IPS DF 4.7 (cell line): ENCODE measurements around the gene MED27.
"Not testable (repeated sequence)": the region's sequence is repeated elsewhere in the genome, so short reads cannot be mapped to it uniquely, and the experiment has no call there.

ENCODE experiments used
- DNase-seq: peaks from one replicate; pipeline ENCODE4 v3.0.0-alpha.2; 2013; ENCODE audit warnings: low spot score; ENCODE audit errors: extremely low read depth

MED27 gene

GRCh38 chr9:131926360-131926922, 153.2 kb downstream of the MED27 start:
- no peak for DNase-seq

GRCh38 chr9:131925677-131926177, 153.9 kb downstream of the MED27 start:
- no peak for DNase-seq

- DNase-seq, result no peak
These were observed 155.9 kb downstream of the MED27 start for GRCh38 chr9:131923766-131924165.

- no peak for DNase-seq
These were observed 156.5 kb downstream of the MED27 start for GRCh38 chr9:131923132-131923671.

GRCh38 chr9:131921635-131922034, 158.0 kb downstream of the MED27 start:
- not testable (repeated sequence) for DNase-seq

- no peak for DNase-seq
These were observed 160.5 kb downstream of the MED27 start for GRCh38 chr9:131919216-131919615.

GRCh38 chr9:131918481-131918880, 161.2 kb downstream of the MED27 start:
- no peak for DNase-seq

- no peak for DNase-seq
These were observed 162.7 kb downstream of the MED27 start for GRCh38 chr9:131917009-131917408.

GRCh38 chr9:131915181-131915580, 164.5 kb downstream of the MED27 start:
- no peak for DNase-seq

GRCh38 chr9:131912671-131913070, 167.0 kb downstream of the MED27 start:
- DNase-seq, result no peak

GRCh38 chr9:131912069-131912468, 167.6 kb downstream of the MED27 start:
- no peak for DNase-seq

GRCh38 chr9:131910572-131910971, 169.1 kb downstream of the MED27 start:
- no peak for DNase-seq

GRCh38 chr9:131905144-131905543, 174.5 kb downstream of the MED27 start:
- no peak for DNase-seq

GRCh38 chr9:131899296-131900228, 180.1 kb downstream of the MED27 start:
- DNase-seq, result no peak

- no peak for DNase-seq
These were observed 186.7 kb downstream of the MED27 start for GRCh38 chr9:131892902-131893500.

- DNase-seq, result no peak
These were observed 187.4 kb downstream of the MED27 start for GRCh38 chr9:131892162-131892707.

GRCh38 chr9:131891598-131891997, 188.1 kb downstream of the MED27 start:
- no peak for DNase-seq

- DNase-seq, result no peak
These were observed 190.0 kb downstream of the MED27 start for GRCh38 chr9:131889437-131890251.

- DNase-seq, result no peak
These were observed 190.7 kb downstream of the MED27 start for GRCh38 chr9:131888923-131889322.

- no peak for DNase-seq
These were observed 192.0 kb downstream of the MED27 start for GRCh38 chr9:131887680-131888079.

GRCh38 chr9:131886826-131887225, 192.8 kb downstream of the MED27 start:
- no peak for DNase-seq
